Sigmoid colon (tissue), 4 donors: ENCODE results near the gene DGCR6L.

Experiments
- CTCF ChIP-seq, 4 experiments: fragments of 450-650 bp in 3 of 4; fragments of 200-600 bp in 1 of 4; IDR thresholded peaks; one replicate each; pipeline ENCODE4 v1.5.1; 2016 to 2019; ENCODE audit warnings: antibody characterized with exemption in 4 of 4, mild to moderate bottlenecking in 3 of 4, moderate library complexity in 2 of 4
- EP300 ChIP-seq, 4 donors: sonication (generic); formaldehyde crosslinking; IDR thresholded peaks; one replicate each; pipeline ENCODE4 v1.6.1; 2017; ENCODE audit warnings: antibody characterized with exemption in 4 of 4
- POLR2A ChIP-seq, 2 donors: fragments of 450-650 bp; IDR thresholded peaks; one replicate each; pipeline ENCODE4 v1.6.1; 2016; ENCODE audit warnings: antibody characterized with exemption in 2 of 2, mild to moderate bottlenecking in 2 of 2, moderate library complexity in 2 of 2
- POLR2AphosphoS5 ChIP-seq, 4 donors: sonication (generic); formaldehyde crosslinking; IDR thresholded peaks; one replicate each; pipeline ENCODE4 v1.6.1; 2017; ENCODE audit warnings: antibody characterized with exemption in 4 of 4

- TF ChIP-seq CTCF (IDR thresholded peaks at IDR 0.05) (no peak), POLR2AphosphoS5 (IDR thresholded peaks at IDR 0.05) (no peak), POLR2A (IDR thresholded peaks at IDR 0.05) (no peak), EP300 (IDR thresholded peaks at IDR 0.05) (no peak)
These were observed 21.6 kb downstream of the DGCR6L start for GRCh38 chr22:20298110-20298802.
